Pulmonary artery endothelial cell (primary cell): ENCODE measurements around the gene THSD4. TPM values are rescaled to one million over a fixed set of nuclear protein-coding genes. Genes with fewer than 3 reads are reported as not detected.

Experiments
- DNase-seq: peaks from one replicate; pipeline ENCODE4 v3.0.0-alpha.2; 2011; ENCODE audit warnings: low read depth, low spot score
- total RNA-seq: library from RNA; depleted of rRNA; stranded (reverse); fragments of >200 nt; gene quantifications from 2 replicates; pipeline ENCODE4 v1.2.3, GENCODE V29; 2014

THSD4 gene
- total RNA-seq, 1 donor from 2014 or later: 35.2 TPM

DNA sequence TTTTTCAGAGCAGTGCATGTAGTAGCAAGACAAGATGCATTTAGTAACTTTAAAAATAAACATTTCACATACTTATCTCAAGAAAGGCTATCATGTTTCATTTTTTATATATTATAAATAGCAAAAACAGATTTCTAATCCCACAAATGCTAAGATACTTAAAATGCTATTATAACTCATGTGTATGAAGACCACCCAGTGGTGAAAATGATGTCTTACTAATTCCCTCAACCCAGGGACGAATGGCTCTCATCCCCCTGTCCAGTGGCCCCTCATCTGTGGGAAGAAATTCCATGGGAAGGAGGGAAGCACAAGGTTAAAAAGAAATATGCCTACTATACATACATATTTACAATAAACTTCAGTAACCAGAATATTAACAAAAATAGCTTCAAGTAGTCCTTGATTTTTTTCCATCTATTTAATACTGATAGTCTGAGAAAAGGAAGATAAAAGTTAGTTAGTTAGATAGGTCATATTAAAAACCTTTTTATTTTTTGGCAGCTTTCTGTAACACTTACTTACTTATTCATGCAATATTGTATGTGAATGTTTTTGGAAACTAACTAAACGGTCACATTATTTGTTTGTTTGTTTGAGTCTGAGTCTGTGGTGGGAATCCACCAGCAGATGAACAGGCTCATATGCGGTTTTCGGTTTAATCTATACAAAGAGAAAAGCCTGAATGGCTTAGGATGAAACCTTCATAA is 709.9 kb downstream of the THSD4 start:
- no peak for DNase-seq

DNA sequence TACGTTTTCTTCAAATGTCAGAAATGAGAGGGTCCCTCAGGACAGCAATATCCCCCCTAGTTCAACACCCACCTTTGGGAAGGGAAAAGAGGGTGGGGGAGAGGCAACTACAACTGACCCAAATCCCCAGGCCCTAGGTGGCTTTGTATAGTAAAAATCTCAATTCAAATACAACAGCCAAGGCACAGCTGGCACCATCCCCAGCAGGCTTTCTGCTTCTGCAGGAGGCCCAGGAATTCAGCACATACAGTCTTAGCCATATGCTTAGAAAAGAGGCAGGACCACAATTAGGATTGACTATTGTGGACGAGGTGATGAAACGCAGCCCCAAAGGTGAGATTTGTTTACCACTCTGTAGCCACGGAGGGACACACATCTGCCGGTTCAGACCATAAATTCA is 710.9 kb downstream of the THSD4 start:
- no peak for DNase-seq

DNA sequence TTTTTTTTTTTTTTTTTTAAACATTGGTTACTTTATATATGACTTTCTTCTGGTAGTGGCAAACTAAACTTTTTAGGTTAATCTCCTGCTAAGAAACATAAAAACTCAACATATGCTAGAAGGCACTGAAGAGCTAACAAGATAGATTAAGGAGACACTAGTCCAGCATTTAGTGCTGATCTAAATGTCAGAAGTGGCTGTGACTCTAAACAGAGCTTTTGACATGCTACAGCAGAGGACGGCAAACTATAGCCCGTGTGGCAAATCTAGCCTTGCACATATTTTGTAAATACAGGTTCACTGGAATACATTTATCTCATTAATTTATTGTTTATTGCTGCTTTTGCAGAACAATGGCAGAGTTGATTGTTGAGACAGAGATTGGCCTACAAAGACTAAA is 715.7 kb downstream of the THSD4 start:
- DNase-seq: no peak

Other genes starting within 250 kb of the THSD4 start
- gene THAP10, start 223.0 kb upstream of the THSD4 start, total RNA-seq: 1.2 and 3.3 TPM in 2 replicates
- gene LRRC49, start 222.6 kb upstream of the THSD4 start, total RNA-seq: 5.6 and 6.1 TPM in 2 replicates